ENCODE data around the gene BLNK.

GRCh38 chr10:96252730-96253129, 18.6 kb downstream of the BLNK start:
- TF ChIP-seq CTCF (IDR thresholded peaks at IDR 0.05; ENCODE audit: low read length) (no peak), EZH2 (optimal IDR thresholded peaks at IDR 0.05; ENCODE audit: low read depth, low read length) (no peak), EZH2phosphoT487 (IDR thresholded peaks at IDR 0.05; ENCODE audit: low read length) (no peak)
